ENCODE measurements around the gene ZAR1. TPM values are rescaled to one million over a fixed set of nuclear protein-coding genes. Genes with fewer than 3 reads are reported as not detected.

Gene ZAR1
- total RNA-seq, 1 donor from 2014 or later = not detected

DNA sequence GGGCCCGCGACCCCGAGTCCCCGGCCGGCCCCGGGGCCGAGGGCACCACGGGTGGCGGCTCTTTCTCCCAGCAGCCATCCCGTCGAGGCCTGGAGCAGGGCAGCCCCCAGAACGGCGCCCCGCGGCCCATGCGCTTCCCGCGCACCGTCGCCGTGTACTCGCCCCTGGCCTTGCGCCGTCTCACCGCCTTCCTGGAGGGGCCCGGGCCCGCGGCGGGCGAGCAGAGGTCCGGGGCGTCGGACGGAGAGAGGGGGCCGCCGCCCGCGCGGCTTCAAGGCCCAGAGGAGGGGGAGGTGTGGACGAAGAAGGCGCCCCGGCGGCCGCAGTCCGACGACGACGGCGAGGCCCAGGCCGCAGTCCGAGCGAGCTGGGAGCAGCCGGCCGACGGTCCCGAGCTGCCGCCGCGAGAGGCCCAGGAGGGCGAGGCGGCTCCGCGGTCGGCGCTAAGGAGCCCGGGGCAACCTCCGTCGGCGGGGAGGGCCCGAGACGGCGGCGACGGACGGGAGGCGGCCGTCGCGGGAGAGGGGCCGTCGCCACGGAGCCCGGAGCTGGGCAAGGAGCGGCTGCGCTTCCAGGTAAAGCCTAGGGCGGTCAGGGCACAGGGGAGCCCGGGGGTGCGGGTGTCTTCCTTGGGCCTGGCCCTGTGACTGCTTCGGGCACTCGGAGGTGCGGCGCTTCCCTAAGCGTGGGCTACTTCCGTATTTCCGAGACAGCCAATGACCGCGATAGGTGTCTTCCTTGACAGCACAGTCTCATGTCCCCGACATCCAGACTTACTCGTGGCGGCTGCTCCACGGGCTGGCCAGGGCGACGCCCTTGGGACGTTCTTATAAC is 845 bp downstream of the ZAR1 start:
- H3K4me2 ChIP-seq (ENCODE audit: low read length) = peak overlapping the region; percentile 57
- peaks cover 4% of the 10 kb centered on the region for H3K9me3 Mint-ChIP-seq (ENCODE audit: unreplicated experiment)
- peak overlapping the region; percentile 48 for H2AFZ ChIP-seq (ENCODE audit: low read depth, low read length)

DNA sequence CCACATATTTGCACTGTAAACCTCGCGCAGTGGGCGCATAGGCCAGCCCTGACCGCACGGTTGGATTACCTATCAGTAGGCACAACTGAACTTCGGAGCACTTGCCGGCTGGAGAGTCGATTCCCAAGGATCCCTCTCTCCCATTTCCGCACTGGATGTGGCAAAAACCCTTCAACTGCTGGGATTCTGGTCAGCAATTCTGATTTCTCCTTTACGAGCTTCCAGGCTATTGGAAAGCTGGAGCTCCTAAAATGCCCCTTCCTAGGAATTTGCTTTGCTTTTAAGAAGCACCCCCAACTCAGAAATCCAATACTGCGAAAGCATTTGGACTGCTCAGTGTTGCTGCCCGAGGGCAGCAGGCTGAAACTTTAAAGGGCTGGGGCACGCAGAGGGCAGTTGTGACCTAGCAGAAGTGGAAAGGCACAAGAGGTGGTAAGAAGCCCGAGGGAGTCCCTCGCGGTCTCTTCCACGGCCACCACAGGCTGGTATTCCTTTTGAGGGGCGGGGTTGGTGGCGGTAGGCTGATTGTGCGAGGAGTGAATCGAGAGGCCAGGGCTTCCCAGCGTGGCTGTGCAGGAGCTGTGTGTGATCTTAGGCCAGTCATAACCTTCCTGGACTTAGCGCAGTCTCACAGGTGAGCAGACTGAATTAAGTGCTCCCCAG is 1.6 kb downstream of the ZAR1 start:
- no peaks in the 10 kb centered on the region for H3K79me2 ChIP-seq (ENCODE audit: insufficient read depth, low read length)
- no peak overlapping the region for H3K4me3 Mint-ChIP-seq (ENCODE audit: unreplicated experiment)
- no peaks in the 10 kb centered on the region for H3K9me3 ChIP-seq (ENCODE audit: insufficient read depth, low read depth, low read length)
- H3K36me3 Mint-ChIP-seq (ENCODE audit: low read depth, unreplicated experiment) = peaks cover 10% of the 10 kb centered on the region
- peaks cover 44% of the 10 kb centered on the region for H3K27me3 ChIP-seq (ENCODE audit: insufficient read depth, low read length)
- H3K27me3 Mint-ChIP-seq (ENCODE audit: low read depth, unreplicated experiment) = peaks cover 50% of the 10 kb centered on the region
- H3K9ac ChIP-seq (ENCODE audit: low read length) = no peak overlapping the region
- no peak overlapping the region for H3K4me3 ChIP-seq (ENCODE audit: insufficient read depth, low read depth, low read length)
- peak overlapping the region; percentile 48 for H2AFZ ChIP-seq (ENCODE audit: low read depth, low read length)
- H3K4me1 ChIP-seq (ENCODE audit: insufficient read depth, low read length) = peaks cover 3% of the 10 kb centered on the region
- no peak for DNase-seq (ENCODE audit: low read depth)
- H3K9me3 Mint-ChIP-seq (ENCODE audit: unreplicated experiment) = peaks cover 4% of the 10 kb centered on the region
- peaks cover 2% of the 10 kb centered on the region for H3K36me3 ChIP-seq (ENCODE audit: insufficient read depth, low read length)
- TF ChIP-seq CTCF (IDR thresholded peaks at IDR 0.05; ENCODE audit: insufficient read depth, low read depth, low read length) (no peak), EZH2 (IDR thresholded peaks at IDR 0.05; ENCODE audit: insufficient read depth, low read length) (peak; percentile 60)
- no peak for FAIRE-seq
- peaks cover 5% of the 10 kb centered on the region for H4K20me1 ChIP-seq (ENCODE audit: insufficient read depth, low read length)
- no peaks in the 10 kb centered on the region for H3K4me1 Mint-ChIP-seq (ENCODE audit: low read depth, unreplicated experiment)
- H3K27ac Mint-ChIP-seq (ENCODE audit: unreplicated experiment) = no peak overlapping the region
- peak overlapping the region; percentile 57 for H3K4me2 ChIP-seq (ENCODE audit: low read length)
- H3K27ac ChIP-seq (ENCODE audit: low read depth, low read length) = no peak overlapping the region

More for the DNA sequence above, 845 bp downstream of the ZAR1 start:
- Histone ChIP-seq H3K9me3 (ENCODE audit: insufficient read depth, low read depth, low read length) (no peaks in the 10 kb centered on the region), H3K27ac (ENCODE audit: low read depth, low read length) (no peak overlapping the region), H3K4me1 (ENCODE audit: insufficient read depth, low read length) (peaks cover 3% of the 10 kb centered on the region), H3K4me3 (ENCODE audit: insufficient read depth, low read depth, low read length) (no peak overlapping the region), H3K36me3 (ENCODE audit: insufficient read depth, low read length) (peaks cover 2% of the 10 kb centered on the region), H4K20me1 (ENCODE audit: insufficient read depth, low read length) (peaks cover 4% of the 10 kb centered on the region), H3K9ac (ENCODE audit: low read length) (no peak overlapping the region), H3K79me2 (ENCODE audit: insufficient read depth, low read length) (no peaks in the 10 kb centered on the region), H3K27me3 (ENCODE audit: insufficient read depth, low read length) (peaks cover 44% of the 10 kb centered on the region)
- peaks cover 52% of the 10 kb centered on the region for H3K27me3 Mint-ChIP-seq (ENCODE audit: low read depth, unreplicated experiment)
- H3K36me3 Mint-ChIP-seq (ENCODE audit: low read depth, unreplicated experiment) = peaks cover 6% of the 10 kb centered on the region
- no peak overlapping the region for H3K27ac Mint-ChIP-seq (ENCODE audit: unreplicated experiment)
- FAIRE-seq (no peak), DNase-seq (ENCODE audit: low read depth) (no peak)
- H3K4me3 Mint-ChIP-seq (ENCODE audit: unreplicated experiment) = no peak overlapping the region
- H3K4me1 Mint-ChIP-seq (ENCODE audit: low read depth, unreplicated experiment) = no peaks in the 10 kb centered on the region
- TF ChIP-seq EZH2 (IDR thresholded peaks at IDR 0.05; ENCODE audit: insufficient read depth, low read length) = peak; percentile 88
- TF ChIP-seq CTCF (IDR thresholded peaks at IDR 0.05; ENCODE audit: insufficient read depth, low read depth, low read length) = no peak

Data from astrocyte (in vitro differentiated cells and primary cell).